CD4-positive, alpha-beta T cell treated with Interleukin-10 for 1 hour (primary cell): ENCODE results near the gene DNAJC5G.

ENCODE experiments used
- DNase-seq: peaks from one replicate; pipeline ENCODE4 v3.0.0-alpha.2; 2020

Gene DNAJC5G, protein sequence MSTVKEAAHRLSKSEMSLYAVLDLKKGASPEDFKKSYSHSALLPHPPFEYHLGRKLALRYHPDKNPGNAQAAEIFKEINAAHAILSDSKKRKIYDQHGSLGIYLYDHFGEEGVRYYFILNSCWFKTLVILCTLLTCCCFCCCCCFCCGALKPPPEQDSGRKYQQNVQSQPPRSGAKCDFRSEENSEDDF

DNA sequence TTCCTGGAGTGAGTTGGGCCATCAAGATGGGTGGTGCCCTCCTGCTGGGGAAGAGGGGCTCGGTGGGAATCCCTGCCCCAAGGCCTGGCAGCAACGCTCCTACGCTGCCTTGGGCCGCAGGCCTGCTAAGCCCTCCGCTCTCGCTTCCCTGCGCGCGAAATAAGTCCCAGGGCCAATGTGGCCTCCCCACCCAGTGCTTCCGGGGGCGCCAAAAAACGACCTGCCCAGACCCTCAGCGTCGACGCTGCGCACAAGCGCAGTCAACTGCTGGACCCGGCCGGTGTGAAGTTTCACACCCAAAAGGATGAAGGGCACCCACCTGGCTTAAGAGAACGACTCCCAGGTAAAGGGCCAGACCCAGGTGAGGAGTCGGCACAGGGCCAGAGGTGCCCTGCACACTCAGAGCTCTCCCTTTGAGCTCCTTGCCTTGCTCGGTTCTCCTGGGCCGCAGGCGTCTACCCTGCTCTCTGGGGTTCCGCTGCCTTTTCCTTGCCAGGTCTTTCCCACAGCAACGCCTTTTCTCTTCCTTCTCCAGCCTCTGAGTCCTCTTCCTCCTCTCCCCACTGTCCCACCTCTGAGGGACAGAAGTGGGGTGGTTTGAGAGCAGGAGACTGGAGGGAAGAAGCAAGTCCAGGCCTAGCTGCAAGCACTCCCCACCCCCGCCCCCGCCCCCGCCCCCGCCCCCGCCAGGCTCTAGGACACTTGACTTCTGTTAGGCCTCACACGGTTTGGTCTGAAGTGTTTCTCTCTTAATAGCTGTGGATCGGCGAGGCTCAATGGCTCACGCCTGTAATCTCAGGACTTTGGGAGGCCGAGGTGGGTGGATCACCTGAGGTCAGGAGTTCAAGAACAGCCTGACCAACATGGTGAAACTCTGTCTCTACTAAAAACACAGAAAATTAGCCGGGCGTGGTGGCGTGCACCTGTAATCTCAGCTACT is at the start of gene DNAJC5G:
Gene DNAJC5G, plus strand, starts transcription at position 223 of the 940 bp plus-strand sequence. CDS start 1,296 bp downstream, outside the sequence.
- no peak for DNase-seq

DNA sequence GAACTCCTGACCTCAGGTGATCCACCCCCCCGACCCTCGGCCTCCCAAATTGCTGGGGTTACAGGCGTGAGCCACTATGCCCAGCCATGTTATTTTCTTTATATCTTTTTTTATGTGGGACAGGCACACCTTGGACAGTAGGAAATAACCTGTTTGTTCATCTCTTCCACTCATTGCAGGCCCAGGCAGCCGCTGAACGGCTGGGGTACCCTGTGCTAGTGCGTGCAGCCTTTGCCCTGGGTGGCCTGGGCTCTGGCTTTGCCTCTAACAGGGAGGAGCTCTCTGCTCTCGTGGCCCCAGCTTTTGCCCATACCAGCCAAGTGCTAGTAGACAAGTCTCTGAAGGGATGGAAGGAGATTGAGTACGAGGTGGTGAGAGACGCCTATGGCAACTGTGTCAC is 49.7 kb upstream of the DNAJC5G start:
- DNase-seq = no peak

DNA sequence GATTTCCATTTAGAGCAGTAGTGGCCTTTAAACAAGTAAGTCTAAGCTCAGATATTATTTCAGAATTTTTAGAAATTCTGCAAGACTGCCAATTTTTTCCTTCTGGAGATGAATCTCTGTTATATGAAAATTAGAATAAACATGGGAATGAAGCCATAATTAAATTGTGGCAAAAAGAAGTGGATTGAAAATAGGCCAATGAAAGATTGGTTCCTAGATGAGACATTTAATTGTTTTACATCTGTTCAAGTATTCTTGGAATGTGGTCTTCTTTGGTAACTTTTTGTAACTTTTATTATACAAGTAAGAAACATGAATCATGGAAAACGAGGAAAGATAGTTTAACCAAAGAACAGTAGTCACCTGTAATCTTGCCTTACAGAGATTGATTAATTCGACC is 47.7 kb upstream of the DNAJC5G start:
- no peak for DNase-seq

DNA sequence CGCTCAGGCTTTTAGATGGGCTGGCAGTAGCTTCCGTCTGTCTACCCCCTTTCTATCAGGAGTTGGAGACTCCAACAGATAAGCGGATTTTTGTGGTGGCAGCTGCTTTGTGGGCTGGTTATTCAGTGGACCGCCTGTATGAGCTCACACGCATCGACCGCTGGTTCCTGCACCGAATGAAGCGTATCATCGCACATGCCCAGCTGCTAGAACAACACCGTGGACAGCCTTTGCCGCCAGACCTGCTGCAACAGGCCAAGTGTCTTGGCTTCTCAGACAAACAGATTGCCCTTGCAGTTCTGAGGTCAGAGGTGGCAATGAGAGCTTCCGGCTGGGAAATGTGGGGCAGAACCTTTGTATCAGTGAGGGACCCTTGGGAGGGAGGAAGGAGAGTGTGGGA is 43.3 kb upstream of the DNAJC5G start:
- no peak for DNase-seq

DNA sequence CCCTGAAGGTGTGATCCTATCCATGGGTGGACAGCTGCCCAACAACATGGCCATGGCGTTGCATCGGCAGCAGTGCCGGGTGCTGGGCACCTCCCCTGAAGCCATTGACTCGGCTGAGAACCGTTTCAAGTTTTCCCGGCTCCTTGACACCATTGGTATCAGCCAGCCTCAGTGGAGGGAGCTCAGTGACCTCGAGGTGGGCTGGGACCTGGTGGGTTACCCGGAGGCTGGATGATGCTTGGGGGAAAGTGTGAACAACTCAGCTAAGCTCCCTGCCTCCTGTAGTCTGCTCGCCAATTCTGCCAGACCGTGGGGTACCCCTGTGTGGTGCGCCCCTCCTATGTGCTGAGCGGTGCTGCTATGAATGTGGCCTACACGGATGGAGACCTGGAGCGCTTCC is 41.9 kb upstream of the DNAJC5G start:
- no peak for DNase-seq

DNA sequence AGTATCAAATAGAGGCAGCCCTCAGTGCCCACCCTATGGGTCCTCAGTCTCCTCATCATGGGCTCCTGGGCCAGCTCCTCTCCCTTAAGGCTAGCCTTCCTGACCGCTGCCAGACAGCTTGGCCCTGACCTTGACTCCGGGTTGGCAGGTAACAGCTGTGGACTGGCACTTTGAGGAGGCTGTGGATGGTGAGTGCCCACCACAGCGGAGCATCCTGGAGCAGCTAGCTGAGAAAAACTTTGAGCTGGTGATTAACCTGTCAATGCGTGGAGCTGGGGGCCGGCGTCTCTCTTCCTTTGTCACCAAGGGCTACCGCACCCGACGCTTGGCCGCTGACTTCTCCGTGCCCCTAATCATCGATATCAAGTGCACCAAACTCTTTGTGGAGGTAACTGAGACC is 39.1 kb upstream of the DNAJC5G start:
- no peak for DNase-seq

DNA sequence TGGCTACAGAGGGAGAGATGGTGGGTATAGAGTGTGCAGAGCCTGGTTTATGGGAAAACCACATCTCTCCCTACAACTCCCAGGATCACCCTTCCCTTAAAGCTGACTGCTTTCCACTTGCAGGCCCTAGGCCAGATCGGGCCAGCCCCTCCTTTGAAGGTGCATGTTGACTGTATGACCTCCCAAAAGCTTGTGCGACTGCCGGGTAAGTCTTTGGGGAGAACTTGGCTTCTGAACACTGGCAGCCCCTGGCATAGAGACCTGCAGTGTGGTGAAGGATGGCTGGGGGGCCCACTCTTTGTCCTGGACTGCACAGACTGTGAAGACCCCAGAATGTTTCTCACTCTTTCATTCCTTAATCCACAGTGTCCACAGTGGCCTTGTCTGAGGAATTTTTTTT is 38.6 kb upstream of the DNAJC5G start:
- no peak for DNase-seq

DNA sequence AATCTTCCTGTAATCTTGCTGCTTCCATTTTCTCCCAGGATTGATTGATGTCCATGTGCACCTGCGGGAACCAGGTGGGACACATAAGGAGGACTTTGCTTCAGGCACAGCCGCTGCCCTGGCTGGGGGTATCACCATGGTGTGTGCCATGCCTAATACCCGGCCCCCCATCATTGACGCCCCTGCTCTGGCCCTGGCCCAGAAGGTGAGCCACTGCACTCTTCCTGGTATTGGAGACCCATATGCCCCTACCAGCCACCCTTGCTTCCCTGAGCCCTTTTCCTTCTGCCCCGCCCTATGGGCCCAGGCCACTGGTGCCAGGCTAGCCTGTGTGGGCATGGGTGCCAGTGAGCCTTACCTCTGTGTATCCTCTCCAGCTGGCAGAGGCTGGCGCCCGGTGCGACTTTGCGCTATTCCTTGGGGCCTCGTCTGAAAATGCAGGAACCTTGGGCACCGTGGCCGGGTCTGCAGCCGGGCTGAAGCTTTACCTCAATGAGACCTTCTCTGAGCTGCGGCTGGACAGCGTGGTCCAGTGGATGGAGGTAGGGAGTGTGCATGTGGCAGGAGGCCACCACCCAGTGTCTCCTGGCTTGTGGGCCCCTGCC is 37.8 kb upstream of the DNAJC5G start:
- no peak for DNase-seq

DNA sequence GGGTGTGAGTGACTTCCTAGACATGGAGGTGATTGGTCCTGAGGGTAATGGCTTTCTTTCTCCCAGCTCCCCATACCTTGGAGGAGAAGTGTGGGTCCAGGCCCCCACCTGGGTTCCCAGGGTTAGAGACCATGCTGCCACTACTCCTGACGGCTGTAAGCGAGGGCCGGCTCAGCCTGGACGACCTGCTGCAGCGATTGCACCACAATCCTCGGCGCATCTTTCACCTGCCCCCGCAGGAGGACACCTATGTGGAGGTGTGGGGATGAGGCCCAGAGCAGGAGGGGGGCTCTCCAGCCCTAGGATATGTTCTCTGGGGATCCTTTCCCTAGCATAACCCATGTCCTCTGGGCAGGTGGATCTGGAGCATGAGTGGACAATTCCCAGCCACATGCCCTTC is 36.3 kb upstream of the DNAJC5G start:
- no peak for DNase-seq

DNA sequence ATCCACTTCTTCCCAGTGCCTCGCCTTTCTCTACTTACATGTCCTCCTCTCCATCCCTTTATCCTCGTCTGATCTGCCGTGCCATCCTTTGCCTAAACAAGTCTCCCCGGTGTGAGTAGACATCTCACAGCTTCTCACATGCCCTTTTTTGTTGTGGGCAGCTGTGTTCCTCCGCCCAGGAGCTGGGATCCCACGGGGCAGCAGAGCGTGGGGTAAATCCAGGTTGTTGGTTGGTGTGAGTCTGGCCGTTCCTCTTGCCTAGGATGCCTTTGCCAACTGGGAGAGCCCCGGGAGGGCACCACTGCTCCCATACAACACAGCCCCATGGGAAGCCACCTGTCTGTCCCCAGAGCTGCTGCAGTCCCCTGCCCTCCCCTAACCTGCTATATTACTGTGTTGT is 34.8 kb upstream of the DNAJC5G start:
- DNase-seq = no peak

DNA sequence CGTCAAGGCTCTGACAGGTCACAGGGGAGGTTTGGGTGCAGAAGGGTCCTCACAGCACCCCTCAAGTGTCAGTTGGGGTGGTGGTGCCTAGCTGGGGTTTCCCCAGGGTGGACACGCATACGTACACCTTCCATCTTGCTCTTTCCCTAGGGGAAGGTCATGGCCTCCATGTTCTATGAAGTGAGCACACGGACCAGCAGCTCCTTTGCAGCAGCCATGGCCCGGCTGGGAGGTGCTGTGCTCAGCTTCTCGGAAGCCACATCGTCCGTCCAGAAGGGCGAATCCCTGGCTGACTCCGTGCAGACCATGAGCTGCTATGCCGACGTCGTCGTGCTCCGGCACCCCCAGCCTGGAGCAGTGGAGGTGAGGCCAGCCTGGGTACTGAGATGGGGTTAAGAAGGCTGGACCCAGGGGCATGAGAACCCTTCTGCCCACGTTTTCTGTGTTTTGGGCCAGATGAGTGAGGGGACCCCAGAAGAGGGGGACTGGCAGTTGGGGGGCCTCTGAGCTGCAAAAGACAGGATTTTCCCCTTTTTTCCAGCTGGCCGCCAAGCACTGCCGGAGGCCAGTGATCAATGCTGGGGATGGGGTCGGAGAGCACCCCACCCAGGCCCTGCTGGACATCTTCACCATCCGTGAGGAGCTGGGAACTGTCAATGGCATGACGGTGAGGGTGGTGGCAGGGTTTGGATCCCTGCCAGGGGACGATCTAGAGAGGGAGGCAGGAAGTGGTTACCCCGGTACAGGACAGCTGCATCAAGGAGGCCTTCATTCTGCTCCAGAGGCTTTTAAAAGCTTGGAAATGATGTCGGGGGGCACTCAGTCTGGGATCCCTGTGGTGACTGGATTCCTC is 33.2 kb upstream of the DNAJC5G start:
- no peak for DNase-seq

DNA sequence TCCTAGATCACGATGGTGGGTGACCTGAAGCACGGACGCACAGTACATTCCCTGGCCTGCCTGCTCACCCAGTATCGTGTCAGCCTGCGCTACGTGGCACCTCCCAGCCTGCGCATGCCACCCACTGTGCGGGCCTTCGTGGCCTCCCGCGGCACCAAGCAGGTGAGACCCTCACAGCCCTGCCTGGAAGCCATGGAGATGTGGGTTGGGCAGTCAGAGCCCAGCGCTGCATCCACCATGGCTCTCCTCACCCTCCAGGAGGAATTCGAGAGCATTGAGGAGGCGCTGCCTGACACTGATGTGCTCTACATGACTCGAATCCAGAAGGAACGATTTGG is 32.6 kb upstream of the DNAJC5G start:
- no peak for DNase-seq

DNA sequence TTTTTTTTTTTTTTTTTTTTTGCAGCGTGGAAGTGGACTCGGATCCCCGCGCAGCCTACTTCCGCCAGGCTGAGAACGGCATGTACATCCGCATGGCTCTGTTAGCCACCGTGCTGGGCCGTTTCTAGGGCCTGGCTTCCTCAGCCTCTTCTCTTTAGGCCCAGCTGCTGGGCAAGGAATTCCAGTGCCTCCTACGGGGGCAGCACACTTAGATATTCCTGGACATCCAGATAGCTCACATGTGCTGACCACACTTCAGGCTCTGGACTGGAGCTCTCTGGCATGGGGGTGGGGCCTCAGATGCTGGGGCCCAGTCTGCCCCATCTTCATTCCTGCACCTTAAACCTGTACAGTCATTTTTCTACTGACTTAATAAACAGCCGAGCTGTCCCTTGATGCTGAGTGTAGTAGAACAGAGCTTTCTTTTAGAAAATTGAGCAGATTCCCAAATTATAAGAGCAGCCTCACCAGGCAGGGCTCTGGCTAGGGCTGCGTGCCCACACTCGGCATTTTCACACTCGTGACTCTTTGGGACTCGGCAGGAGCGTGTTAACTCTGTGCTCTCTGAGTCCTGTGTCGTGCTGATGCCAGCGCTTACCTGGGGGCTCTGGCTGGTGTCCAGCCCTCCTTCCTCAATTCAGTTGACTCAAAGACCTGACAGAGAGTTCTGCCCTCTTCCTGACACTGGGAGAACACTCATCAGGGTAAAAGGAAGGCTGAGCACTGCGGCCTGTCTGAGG is 31.7 kb upstream of the DNAJC5G start:
- no peak for DNase-seq

DNA sequence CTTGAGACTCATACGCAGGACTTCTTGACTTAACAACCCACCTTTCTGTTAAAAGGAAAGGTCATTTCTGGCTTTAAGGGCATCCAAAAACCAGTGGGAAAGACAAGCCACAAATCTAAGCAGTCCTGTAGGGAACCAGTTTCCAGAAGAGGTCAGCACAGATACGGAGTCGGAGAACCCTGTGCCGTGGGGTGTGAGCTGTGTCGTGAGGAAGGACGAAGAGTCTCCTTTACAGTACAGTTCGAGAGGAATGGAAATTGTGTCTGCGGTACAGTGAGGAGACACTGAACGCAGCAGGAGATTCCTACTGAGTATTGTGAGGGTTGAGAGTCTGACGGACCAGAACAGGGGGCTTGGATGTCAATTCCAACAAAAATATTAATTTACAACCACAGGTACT is 30.1 kb upstream of the DNAJC5G start:
- no peak for DNase-seq

DNA sequence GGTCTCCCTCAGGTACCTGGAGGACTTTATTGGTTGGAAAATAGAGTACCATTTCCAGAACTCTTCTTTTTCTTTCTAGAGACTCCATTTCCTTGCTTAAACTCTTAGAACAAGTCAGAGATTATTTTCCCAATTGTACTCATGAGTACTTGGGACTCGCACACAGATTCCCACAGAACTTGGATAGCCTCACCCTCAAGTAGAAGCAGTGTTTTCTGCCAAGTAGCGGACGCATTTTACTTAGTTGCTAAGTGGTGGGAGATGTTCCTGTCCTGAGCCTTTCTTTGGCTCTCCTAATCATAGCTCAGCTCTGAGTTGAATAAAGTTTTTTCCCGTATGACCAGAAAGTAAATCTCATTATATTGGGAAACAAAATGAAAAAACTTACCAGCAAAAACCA is 29.6 kb upstream of the DNAJC5G start:
- no peak for DNase-seq

DNA sequence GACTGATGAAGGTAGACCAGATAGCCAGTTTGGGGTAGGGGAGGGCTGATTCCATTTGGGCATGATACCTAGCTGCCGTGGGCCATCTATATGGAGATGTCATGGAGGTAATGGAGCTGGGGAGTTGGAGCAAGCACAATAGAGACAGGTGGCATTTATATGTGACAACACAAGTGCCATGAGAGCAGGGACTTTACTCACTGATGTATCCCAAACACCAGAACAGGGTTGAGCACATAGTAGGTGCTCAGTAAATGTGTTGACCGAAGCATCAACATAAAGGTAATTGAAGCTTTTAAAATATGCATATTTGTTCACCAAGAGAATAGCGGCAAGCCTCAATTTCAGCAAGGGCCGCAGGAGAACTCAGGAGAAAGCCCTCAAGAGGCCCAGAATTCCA is 27.3 kb upstream of the DNAJC5G start:
- DNase-seq = no peak

DNA sequence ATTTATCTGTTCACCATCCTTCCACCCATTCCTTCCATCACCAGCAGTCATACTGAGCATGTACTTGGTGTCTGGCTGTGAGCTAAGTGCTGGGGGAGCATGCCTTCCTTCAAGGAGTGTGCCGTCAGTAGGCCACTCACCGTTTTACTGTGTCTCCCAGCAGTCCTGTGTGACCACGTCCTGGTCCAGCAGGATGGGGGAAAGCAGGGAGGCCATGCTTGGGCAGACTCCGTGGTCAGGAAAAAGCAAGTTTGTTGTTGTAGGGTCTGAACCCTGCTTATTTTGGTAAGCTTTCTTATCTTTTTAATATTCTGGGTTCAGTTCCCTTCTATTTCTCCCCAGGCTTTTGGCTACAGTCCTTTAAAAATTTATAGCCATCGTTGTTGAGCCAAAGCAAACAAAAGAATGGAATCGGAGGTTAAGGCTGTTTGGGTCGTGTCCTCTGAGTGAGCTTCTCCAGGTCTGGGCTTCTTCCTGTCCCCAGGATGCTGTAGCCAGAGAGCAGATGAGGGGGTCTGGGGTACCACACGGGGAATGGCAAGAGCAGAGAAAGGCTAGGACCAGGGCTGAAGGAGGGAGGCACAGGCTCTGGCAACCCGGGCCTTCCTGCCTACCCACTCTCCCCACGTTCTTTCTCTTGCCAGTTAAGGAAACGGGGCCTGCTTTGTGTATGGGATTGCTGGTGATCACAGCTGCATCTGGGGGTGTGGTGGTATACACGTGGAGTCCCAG is 25.9 kb upstream of the DNAJC5G start:
- no peak for DNase-seq

DNA sequence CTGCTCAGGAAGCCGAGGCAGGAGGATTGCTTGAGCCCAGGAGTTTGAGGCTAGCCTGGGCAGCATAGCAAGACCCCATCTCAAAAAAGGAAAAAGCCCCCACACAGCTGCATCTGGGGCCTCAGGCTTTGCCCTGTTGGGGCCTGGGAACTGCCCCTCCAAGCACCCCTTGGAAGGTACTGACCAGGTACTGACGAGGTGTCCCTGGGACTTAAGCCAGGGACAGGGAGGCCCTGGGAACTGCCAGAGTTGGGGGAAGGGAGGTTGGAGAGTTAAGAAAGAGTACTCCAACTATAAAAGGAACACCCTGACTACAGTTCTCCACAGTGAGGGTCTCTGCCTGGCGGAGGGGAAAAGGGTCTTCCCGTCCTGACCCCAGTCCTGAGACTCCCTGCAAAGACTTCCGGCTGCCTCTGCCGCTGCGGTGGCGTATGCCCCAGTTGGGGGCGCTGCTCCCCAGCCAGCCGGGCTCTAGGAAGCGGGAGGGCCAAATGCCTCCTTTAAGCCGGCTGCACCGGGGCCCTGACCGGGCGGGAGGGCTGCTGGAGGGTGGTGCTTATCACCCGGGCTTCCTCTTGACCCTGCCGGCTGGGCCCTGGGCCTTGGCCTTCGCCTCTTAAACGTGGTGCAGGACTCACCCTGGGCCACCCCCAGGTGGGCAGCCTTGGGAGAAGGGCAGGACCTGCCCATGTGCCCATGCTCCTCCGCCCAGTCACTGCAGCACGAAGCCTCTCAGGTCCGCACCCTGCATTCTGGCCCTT is 25.2 kb upstream of the DNAJC5G start:
- peak; percentile 41 for DNase-seq

DNA sequence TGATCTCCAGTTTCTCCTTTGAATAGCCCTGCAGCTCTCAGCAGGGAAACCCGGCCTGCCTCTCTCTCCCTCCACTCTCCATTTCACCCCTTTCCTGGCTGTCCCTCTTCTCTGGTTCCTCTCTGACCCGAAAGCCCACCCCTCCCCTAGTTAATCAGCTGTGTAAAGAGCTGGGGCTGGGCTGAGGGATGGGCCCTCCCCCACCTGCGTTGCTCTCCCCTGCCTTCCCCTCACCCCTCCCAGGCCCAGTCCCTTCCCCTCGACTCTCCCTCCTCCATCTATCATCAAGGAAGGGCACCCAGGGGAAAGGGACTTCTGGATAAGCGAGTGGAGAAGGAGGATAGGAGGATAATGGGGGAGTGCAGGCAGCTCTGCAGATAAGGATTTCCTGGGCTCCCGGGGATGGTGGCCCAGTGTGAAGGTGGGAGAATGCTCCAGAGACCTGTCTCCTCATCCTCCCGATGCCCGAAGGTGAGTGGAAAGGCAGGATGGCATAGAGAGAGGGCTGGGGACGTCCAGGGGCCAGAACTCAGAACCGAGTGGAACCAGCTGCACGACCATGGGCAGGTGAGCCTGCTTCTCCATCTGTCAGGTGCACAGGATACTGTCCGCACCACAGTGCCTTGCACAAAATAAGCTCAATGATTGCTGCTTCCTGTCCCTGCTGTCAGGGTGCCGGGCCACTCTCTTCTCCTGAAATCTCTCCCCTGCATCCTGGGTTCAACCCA is 24.4 kb upstream of the DNAJC5G start:
- no peak for DNase-seq

DNA sequence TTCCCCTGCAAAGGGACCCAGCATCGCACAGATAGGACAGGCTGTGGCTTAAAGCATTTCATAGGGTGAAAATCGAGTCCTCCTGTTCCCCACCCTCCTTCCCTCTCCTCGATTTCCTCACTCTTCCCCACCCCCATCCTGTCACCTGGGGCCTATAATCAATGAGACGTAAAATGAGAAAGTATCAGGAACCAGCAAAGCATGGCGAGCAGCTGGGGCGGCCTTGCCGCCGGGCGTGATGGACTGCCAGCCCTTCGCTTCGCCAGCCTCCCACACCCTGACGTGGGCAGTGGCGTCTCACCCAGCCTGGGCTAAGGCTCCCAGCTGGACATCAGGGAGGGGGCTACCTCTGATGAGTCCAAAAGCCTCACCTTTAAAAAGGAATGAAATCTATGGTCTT is 23.5 kb upstream of the DNAJC5G start:
- DNase-seq = no peak
